ENCODE data around the gene NEURL4. TPM values are rescaled to one million over a fixed set of nuclear protein-coding genes. Genes with fewer than 3 reads are reported as not detected.

Gene NEURL4
- total and polyA plus RNA-seq, 2 donors (not counting 1 experiment from before 2014, with no cell fraction given), result 54.6 to 85.2 TPM

DNA sequence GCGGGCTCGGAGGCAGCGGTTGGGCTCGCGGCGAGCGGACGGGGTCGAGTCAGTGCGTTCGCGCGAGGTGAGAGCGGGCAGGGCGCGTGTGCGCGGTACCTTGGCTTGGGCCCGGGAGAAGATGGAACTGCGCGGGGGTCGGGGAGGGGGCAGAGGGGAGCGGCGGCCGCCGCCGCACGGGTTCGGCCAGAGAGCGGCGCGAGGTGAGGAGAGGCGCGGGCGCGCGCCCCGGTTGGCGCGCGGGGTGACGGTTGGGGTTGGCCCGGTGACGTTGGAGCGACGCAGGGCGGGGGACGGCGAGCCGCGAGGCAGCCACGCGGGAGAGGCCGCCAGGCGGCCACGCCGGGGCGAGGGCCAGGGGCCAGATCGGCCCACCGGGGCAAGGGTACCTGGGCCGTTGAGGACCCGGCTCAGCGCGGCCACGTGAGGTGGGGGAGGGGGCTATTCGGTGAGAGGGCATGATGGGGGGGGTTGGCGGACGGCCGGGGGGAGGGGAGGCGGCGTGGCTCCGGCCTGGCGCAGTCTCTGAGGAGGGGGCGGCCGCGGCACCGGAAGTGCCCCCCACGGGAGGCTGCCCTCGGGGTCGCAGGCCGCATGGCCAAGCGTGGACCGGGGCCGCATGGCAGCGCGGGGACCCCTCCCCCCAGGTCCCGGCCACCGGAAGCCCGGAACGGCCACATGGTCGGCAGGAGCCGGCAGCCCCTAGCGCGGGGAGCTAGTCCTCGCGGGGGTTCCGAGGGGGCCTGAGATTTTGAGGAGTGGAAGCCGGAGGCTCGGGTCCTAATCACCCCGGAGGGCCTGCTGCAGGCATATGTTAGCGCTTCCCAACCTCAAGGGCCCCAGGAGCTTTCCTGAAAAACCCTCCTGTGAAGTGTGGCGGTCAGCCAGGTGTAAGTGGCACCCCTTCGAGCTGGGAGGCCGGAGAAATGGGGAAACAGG lies 21.2 kb downstream of the NEURL4 start:
- Histone ChIP-seq H3K9ac (ENCODE audit: low read length) (peak overlapping the region; percentile 97), H2AFZ (ENCODE audit: insufficient read depth, low read depth, low read length, poor library complexity, severe bottlenecking) (no peak overlapping the region), H3K4me2 (replicated peaks; ENCODE audit: low read depth, low read length, poor library complexity, severe bottlenecking) (peak overlapping the region; percentile 93), H3K79me2 (ENCODE audit: control insufficient read depth, insufficient read depth, low read length) (peaks cover 49% of the 10 kb centered on the region), H3K27me3 (replicated peaks in 1 of 4; ENCODE audit: control extremely low read depth in 1 of 4, control insufficient read depth in 3 of 4, insufficient read depth in 4 of 4, low read length in 3 of 4) (no peaks in the 10 kb centered on the region), H3K27ac (ENCODE audit: low read length in 2 of 2) (peak overlapping the region; percentile 98 to 99), H3K4me1 (ENCODE audit: control insufficient read depth in 2 of 2, insufficient read depth in 2 of 2, low read length in 2 of 2) (peaks cover 17 to 47% of the 10 kb centered on the region in 2 donors), H3K36me3 (replicated peaks in 1 of 2; ENCODE audit: control extremely low read depth in 1 of 2, control insufficient read depth in 1 of 2, extremely low read depth in 1 of 2, insufficient read depth in 2 of 2, low read length in 1 of 2) (peaks cover 4 to 37% of the 10 kb centered on the region in 2 experiments), H4K20me1 (ENCODE audit: control insufficient read depth, insufficient read depth, low read length, poor library complexity, severe bottlenecking) (peaks cover 49% of the 10 kb centered on the region), H3K4me3 (ENCODE audit: control extremely low read depth in 1 of 5, extremely low read depth in 1 of 5, insufficient read depth in 1 of 5, low read depth in 2 of 5, low read length in 4 of 5) (peak overlapping the region; percentile 81 to 96 (median 94)), H3K9me3 (ENCODE audit: control extremely low read depth in 1 of 3, control insufficient read depth in 2 of 3, insufficient read depth in 1 of 3, low read length in 2 of 3) (no peaks in the 10 kb centered on the region)
- ATAC-seq (ENCODE audit: low read depth), result no peak
- ChIA-PET CTCF (interaction anchor here (0.9 kb wide), 1 partner anchor 38 kb away, joined by 3 read pairs; no protein-coding TSS in a partner anchor), POLR2A (interaction anchor here (1.2 to 1.9 kb wide), 6 partner anchors 12 to 276 kb away, joined by 3 to 18 read pairs (median 7); partner anchors contain the start of genes ACAP1, DVL2, MPDU1 and NEURL4)
- Mint-ChIP-seq H3K27ac (peak overlapping the region; percentile 99), H3K27me3 (no peaks in the 10 kb centered on the region), H3K9me3 (ENCODE audit: insufficient read depth) (no peaks in the 10 kb centered on the region), H3K4me1 (peaks cover 46% of the 10 kb centered on the region), H3K4me3 (peak overlapping the region; percentile 95)
- no peak for DNase-seq
- under 1% methylated on average over 99 of the region's 104 CpGs for WGBS (ENCODE audit: insufficient coverage)
- intact Hi-C loops (cut with micrococcal nuclease), result loop anchor here (1.0 to 5.0 kb wide), 12 partner anchors 7 to 307 kb away; partner anchors contain the start of genes ELP5, GPS2, NEURL4 and PHF23
- no peak for TF ChIP-seq CTCF (IDR thresholded peaks at IDR 0.05)
- no peak for TF ChIP-seq EZH2 (IDR thresholded peaks at IDR 0.05; ENCODE audit: borderline replicate concordance, insufficient read depth, low read depth, low read length, poor library complexity, severe bottlenecking)

All from B cell (primary cell).